ENCODE results near the gene PFDN2. TPM values are rescaled to one million over a fixed set of nuclear protein-coding genes. Genes with fewer than 3 reads are reported as not detected.

PFDN2 gene
- total and polyA plus RNA-seq, 2 of the 4 experiments (the other 2 are of a cell fraction) = 62.4 to 179 TPM

DNA sequence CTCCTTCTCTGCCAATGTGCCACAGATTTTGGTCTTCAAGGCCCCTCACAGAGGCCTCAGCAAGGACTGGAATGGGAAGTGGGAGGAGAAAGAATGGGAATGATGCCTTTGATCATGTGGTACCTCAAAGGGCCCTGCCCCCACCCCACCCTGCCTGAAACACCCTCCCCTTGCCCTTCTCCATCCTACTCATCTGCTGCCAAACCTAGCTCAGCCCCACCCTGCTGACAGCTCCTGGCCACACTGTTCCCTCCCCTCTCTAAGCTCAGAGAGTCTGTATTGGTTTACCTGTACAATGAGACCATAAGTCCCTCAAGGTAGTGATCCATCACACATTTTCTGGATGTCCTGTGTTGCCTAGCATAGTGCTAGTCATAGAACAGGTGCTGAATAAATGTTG is 41.4 kb downstream of the PFDN2 start:
- H2BK5ac ChIP-seq (ENCODE audit: low read depth, low read length, poor library complexity, severe bottlenecking) = no peak overlapping the region
- H4K8ac ChIP-seq (ENCODE audit: low read depth in 2 of 2, low read length in 2 of 2) = no peak overlapping the region
- no peak overlapping the region for H3K9ac ChIP-seq (ENCODE audit: low read depth, low read length)
- CTCF ChIA-PET = no interaction called here
- H2BK120ac ChIP-seq (ENCODE audit: low read depth, low read length) = no peak overlapping the region
- no peak overlapping the region for H2AK9ac ChIP-seq (replicated peaks; ENCODE audit: low read depth, low read length, poor library complexity)
- intact Hi-C loops (cut with micrococcal nuclease) = no loop called here
- H3K9me3 ChIP-seq (ENCODE audit: control insufficient read depth, insufficient read depth, low read length) = no peaks in the 10 kb centered on the region
- no peak overlapping the region for H3K4ac ChIP-seq (ENCODE audit: low read depth, low read length)
- H4K20me1 ChIP-seq (ENCODE audit: insufficient read depth, low read length) = no peaks in the 10 kb centered on the region; the same call in none of the 2 replicates
- H3K18ac ChIP-seq (ENCODE audit: low read depth, low read length) = no peak overlapping the region
- H3K4me1 ChIP-seq (ENCODE audit: control insufficient read depth, insufficient read depth, low read length) = peaks cover 6% of the 10 kb centered on the region; the same call in 1 of the 2 replicates
- no TSS peak for BruUV-seq (replicated peaks)
- H3K27me3 ChIP-seq (ENCODE audit: control insufficient read depth, insufficient read depth, low read length) = no peaks in the 10 kb centered on the region
- H2BK20ac ChIP-seq (ENCODE audit: low read depth, low read length) = no peak overlapping the region
- no peaks in the 10 kb centered on the region for H3K36me3 ChIP-seq (ENCODE audit: control insufficient read depth, insufficient read depth, low read length)
- no peaks in the 10 kb centered on the region for H3K9me1 ChIP-seq (ENCODE audit: insufficient read depth, low read length)
- H3K56ac ChIP-seq (ENCODE audit: extremely low read depth, insufficient read depth, low read length) = no peak overlapping the region
- H2AK5ac ChIP-seq (ENCODE audit: low read depth, low read length) = no peak overlapping the region
- H3K23ac ChIP-seq (ENCODE audit: low read depth, low read length) = no peak overlapping the region
- no peak overlapping the region for H3K4me2 ChIP-seq (ENCODE audit: low read depth, low read length)
- in situ Hi-C loops (cut with MboI; ENCODE audit: low sequenced_read_pairs) = no loop called here
- no peak overlapping the region for H4K5ac ChIP-seq (ENCODE audit: low read depth, low read length)
- DNase-seq (no peak), ATAC-seq (ENCODE audit: low read depth) (no peak)
- H2BK15ac ChIP-seq (ENCODE audit: low read depth, low read length) = no peak overlapping the region
- H3K27ac ChIP-seq (ENCODE audit: insufficient read depth, low read length) = no peak overlapping the region
- peak overlapping the region; percentile 61 for H2AFZ ChIP-seq (replicated peaks; ENCODE audit: low read length, poor library complexity)
- no peaks in the 10 kb centered on the region for H3K79me1 ChIP-seq (ENCODE audit: low read depth in 1 of 2, low read length in 2 of 2)
- POLR2A ChIA-PET (ENCODE audit: unreplicated experiment) = interaction anchor here (0.6 kb wide), 1 partner anchor 603 kb away, joined by 10 read pairs; no protein-coding TSS in a partner anchor
- no peak overlapping the region for H3K14ac ChIP-seq (replicated peaks; ENCODE audit: low read depth, low read length)
- TF ChIP-seq NFE2L2 (IDR thresholded peaks at IDR 0.05; ENCODE audit: low read depth, low read length) (no peak), MAFK (IDR thresholded peaks at IDR 0.05; ENCODE audit: low read depth, low read length) (no peak), CEBPB (IDR thresholded peaks at IDR 0.05; ENCODE audit: low read depth, low read length) (no peak), FOS (IDR thresholded peaks at IDR 0.05; ENCODE audit: low read depth, low read length) (no peak), RAD21 (IDR thresholded peaks at IDR 0.05; ENCODE audit: low read length) (no peak), RFX5 (IDR thresholded peaks at IDR 0.05; ENCODE audit: low read depth, low read length) (no peak)
- TF ChIP-seq, protein P1, sequence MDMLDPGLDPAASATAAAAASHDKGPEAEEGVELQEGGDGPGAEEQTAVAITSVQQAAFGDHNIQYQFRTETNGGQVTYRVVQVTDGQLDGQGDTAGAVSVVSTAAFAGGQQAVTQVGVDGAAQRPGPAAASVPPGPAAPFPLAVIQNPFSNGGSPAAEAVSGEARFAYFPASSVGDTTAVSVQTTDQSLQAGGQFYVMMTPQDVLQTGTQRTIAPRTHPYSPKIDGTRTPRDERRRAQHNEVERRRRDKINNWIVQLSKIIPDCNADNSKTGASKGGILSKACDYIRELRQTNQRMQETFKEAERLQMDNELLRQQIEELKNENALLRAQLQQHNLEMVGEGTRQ (IDR thresholded peaks at IDR 0.05; ENCODE audit: low read depth, low read length) = no peak
- TF ChIP-seq, protein P2, sequence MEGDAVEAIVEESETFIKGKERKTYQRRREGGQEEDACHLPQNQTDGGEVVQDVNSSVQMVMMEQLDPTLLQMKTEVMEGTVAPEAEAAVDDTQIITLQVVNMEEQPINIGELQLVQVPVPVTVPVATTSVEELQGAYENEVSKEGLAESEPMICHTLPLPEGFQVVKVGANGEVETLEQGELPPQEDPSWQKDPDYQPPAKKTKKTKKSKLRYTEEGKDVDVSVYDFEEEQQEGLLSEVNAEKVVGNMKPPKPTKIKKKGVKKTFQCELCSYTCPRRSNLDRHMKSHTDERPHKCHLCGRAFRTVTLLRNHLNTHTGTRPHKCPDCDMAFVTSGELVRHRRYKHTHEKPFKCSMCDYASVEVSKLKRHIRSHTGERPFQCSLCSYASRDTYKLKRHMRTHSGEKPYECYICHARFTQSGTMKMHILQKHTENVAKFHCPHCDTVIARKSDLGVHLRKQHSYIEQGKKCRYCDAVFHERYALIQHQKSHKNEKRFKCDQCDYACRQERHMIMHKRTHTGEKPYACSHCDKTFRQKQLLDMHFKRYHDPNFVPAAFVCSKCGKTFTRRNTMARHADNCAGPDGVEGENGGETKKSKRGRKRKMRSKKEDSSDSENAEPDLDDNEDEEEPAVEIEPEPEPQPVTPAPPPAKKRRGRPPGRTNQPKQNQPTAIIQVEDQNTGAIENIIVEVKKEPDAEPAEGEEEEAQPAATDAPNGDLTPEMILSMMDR (conservative IDR thresholded peaks at IDR 0.05; ENCODE audit: low read depth, low read length) = no peak
- dilution Hi-C loops (cut with HindIII; ENCODE audit: low sequenced_read_pairs, unreplicated experiment) = no loop called here
- H3K4me3 ChIP-seq (ENCODE audit: insufficient read depth, low read depth, low read length) = no peak overlapping the region
- H4K91ac ChIP-seq (ENCODE audit: insufficient read depth, low read depth, low read length) = no peak overlapping the region
